Activated CD4-positive, alpha-beta T cell treated with anti-CD3 and anti-CD28 coated beads, Interleukin-2, Interleukin-6, amounts not matched to agents 100 ng/mL and 50 ng/mL, durations not matched to agents 16 hours and 8 hours (primary cell): Measurements from ENCODE around the gene PLN.

Experiments
- DNase-seq: peaks from one replicate; pipeline ENCODE4 v3.0.0-alpha.2; 2020

Gene PLN

GRCh38 chr6:118580585-118581419 is 32.7 kb downstream of the PLN start:
- peak; percentile 57 for DNase-seq

GRCh38 chr6:118581489-118581959 is 33.4 kb downstream of the PLN start:
- DNase-seq: no peak

DNA sequence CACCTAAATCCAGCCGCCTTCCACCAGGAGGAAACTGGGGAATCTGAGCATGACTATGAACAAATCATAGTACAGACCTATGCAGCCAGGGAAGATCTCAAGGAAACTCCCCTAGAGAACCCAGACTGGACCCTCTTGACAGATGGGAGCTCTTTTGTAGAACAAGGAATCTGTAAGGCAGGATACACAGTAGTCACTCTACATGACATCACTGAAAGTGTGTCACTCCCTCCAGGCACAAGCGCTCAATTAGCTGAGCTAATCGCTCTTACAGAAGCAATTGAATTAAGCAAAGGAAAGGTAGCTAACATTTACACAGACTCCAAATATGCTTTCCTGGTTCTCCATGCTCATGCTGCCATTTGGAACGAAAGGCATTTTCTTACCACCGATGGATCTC is 36.8 kb downstream of the PLN start:
- no peak for DNase-seq

DNA sequence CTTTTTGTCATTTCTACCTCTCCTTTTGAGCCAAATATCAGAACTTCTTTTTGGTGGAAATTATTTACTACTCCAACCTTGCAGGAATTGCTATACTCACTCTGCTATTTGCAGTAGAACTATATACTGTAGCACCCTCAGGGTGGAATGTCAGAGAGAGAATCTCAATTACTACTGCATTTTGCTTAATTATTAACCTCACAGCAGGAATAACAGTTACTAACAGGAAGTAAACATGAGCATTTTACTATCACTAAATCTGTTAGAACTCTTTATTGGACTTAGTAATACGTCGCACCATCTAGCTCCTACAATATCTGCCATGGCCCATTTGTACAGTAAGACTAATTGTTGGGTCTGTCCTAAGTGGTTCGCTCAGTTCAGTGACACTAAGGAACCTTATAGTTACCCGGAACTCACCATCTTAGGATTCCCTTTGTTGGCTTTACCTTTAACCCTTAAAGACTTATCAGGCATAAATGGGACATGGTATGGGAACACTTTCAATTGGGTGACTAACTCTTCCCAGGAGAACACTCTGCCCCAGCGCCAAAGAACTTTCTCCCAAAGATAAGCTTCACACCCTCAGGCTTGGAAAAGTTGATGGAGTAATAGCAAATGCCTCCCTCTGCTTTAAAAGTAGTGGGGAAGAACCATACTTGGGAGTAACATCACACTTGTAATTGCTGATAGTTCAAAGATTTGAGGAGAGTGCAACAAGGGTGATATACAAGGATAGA is 38.8 kb downstream of the PLN start:
- no peak for DNase-seq

DNA sequence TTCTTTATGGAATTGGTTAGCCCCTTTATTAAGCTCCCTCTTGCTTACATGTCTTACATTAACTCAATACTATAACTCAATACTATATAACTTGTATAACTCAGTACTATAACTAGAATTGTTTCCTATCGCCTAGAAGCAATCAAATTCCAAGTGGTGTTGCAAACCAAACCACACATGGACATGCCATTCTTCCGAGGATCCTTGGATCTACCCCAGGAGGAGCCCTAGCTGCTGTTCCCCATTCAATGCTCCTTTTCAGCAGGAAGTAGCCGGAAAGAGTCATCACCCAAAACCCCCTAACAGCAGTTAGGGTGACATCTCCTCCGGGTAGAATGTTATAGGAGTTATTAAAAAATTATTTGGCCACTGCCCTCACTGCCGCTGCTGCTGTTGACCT is 40.5 kb downstream of the PLN start:
- no peak for DNase-seq

DNA sequence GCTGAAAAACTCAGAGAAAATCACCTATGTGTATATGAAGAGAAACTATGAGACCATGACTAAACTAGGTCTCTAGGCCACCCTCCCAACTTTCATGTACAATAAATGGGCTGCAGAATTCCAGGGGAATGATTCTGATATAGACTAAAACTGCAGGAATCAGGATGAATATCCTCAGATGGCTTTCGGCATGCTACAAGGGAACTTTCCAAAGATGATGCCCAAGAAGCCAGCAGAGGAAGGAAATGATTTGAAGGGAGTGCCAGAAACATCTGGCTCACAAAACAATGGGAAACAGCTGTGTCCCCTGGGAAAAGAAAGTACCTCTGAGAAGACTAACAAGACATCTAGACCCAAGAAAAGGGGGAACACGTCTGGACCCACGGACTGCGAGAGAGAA is 41.1 kb downstream of the PLN start:
- no peak for DNase-seq

DNA sequence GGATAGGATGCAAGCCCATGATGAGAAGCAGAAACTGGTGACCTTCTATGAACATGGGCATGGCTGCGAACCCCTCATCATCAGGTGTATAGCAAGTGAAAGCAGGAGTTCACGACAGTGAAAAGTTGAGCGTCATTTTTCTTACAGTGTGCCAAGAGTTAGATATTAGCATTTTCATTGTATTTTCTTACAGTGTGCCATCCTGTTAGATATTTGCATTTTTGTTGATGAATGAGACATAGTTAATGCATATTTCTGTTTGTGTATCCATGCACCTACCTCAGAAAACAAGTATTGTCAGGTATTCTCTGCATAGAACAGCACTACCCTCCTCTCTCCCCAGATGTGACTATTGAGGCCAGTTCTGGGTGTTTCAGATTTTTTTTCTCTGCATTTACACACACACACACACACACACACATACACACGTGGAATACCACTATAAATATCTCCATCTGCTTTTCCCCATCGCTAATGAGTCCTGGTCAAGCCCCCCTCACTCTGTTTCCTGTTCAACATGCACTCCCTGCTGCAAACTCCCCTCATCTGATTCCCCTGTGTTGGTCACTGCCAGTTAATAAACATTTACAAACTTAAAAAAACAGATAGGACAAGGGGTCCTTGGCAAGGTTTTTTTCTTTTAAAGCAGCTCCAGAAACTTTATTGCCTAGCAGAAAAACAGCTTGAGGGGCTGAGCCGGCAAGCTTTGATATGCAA is 41.7 kb downstream of the PLN start:
- DNase-seq: no peak

- no peak for DNase-seq
These were observed 43.8 kb downstream of the PLN start for GRCh38 chr6:118591897-118592296.

DNA sequence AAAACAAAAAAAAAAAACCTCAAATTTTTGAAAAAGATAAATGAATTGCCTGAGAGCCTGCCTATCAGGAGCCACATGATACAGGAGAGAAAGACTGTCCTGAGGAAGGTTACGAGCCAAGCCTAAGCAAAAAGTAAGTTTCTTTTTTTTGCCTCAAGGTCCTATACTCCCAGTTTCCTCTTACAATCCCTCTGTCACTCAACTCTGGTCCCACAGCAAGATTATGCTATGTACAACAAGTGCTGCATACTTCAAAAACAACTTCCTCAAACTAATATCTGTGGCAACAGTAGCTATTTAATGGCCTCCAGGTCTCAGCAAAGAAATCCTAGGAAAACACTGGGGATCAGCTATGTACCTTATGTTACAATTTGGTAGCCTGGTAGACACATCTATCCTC is 46.8 kb downstream of the PLN start:
- DNase-seq: no peak

- no peak for DNase-seq
These were observed 48.8 kb downstream of the PLN start for GRCh38 chr6:118596774-118597320.

GRCh38 chr6:118597636-118598035 is 49.5 kb downstream of the PLN start:
- DNase-seq: no peak

GRCh38 chr6:118598324-118598723 is 50.2 kb downstream of the PLN start:
- no peak for DNase-seq

GRCh38 chr6:118602300-118602699 is 54.2 kb downstream of the PLN start:
- DNase-seq: no peak

- no peak for DNase-seq
These were observed 55.3 kb downstream of the PLN start for GRCh38 chr6:118603372-118603771.

DNA sequence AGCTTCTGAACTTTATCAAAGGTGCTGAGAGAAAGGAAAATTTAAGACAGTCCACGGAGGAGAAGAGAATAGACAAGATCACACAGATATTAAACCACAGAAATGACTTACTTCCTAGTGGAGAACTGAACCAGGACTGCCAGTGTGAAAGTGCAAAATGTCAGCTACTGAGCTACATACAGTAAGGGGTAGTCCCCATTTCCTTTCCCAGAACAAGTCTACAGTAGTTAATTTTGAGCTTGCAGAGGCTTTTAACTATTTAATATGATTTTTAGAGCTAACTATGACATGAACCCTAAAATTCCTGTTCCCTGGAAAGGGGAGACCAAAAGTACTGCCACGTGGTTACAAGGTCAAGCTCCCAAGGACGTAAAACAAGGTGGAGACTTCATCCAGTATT is 58.2 kb downstream of the PLN start:
- DNase-seq: no peak

DNA sequence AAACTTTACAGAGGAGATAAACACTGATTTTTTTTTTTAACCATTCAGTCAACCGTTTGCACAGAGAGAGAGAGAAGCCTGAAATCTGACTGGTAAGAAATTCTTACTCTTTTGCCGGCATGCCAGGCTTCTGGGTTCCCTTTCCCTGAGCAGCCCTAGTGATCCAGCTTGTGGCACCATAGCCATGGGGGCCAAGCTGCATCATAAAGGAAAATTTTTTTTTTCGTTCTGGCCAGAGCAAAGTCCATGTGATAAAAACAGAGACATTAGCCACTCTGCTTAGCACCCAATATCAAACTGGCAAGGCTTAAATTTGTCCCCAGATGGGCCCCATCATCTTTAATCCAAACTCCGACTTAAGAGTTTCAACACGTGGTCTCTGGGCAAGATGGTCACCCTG is 58.8 kb downstream of the PLN start:
- no peak for DNase-seq
